Left kidney (tissue), 8 donors: ENCODE data around the gene DEFB131B. TPM values are rescaled to one million over a fixed set of nuclear protein-coding genes. Genes with fewer than 3 reads are reported as not detected.
A peak's percentile ranks its signal among the peaks of the same experiment; 100 is the strongest.
"Not testable (repeated sequence)": the region's sequence is repeated elsewhere in the genome, so short reads cannot be mapped to it uniquely, and the experiment has no call there.

Experiments
- DNase-seq: peaks from one replicate; pipeline ENCODE4 v3.0.0-alpha.2; 2013
- long read RNA-seq, 8 donors: transcript quantifications; one replicate each; lab custom pipeline, GENCODE V29; 2026
- polyA plus RNA-seq: library from polyadenylated mRNA; unstranded; fragments of 120-200 nt; gene quantifications from one replicate; pipeline ENCODE4 v1.2.1, GENCODE V29; 2013; ENCODE audit not compliant: insufficient read length

DEFB131B gene
- polyA plus RNA-seq, result 1.4 TPM
- long read RNA-seq, donor 1, result 0 reads
- long read RNA-seq, donor 2, result 0 reads
- long read RNA-seq, donor 3, result 0 reads
- long read RNA-seq, donor 4, result 0 reads
- long read RNA-seq, donor 5, result 0 reads
- long read RNA-seq, donor 6, result 0 reads
- long read RNA-seq, donor 7, result 0 reads
- long read RNA-seq, donor 8, result 0 reads

GRCh38 chr11:71878059-71878458, at the start of gene DEFB131B:
TSS of gene DEFB131B (plus strand) at chr11:71878453. CDS start at chr11:71878453, 0 bp downstream.
- not testable (repeated sequence) for DNase-seq

- not testable (repeated sequence) for DNase-seq
Observed at GRCh38 chr11:71829247-71829646, 49.0 kb upstream of the DEFB131B start.

- DNase-seq, result not testable (repeated sequence)
Observed at GRCh38 chr11:71829686-71830085, 48.6 kb upstream of the DEFB131B start.

- not testable (repeated sequence) for DNase-seq
Observed at GRCh38 chr11:71832811-71833210, 45.4 kb upstream of the DEFB131B start, which contains the start of gene DEFB108B. TSS of gene DEFB108B (plus strand) at chr11:71833200. CDS start at chr11:71833200, 0 bp downstream.

- not testable (repeated sequence) for DNase-seq
Observed at GRCh38 chr11:71842720-71843119, 35.5 kb upstream of the DEFB131B start.

- DNase-seq, result not testable (repeated sequence)
Observed at GRCh38 chr11:71843355-71843754, 34.9 kb upstream of the DEFB131B start.

GRCh38 chr11:71843858-71844257, 34.4 kb upstream of the DEFB131B start:
- no peak for DNase-seq

GRCh38 chr11:71853895-71854294, 24.4 kb upstream of the DEFB131B start:
- not testable (repeated sequence) for DNase-seq

- not testable (repeated sequence) for DNase-seq
Observed at GRCh38 chr11:71855880-71856279, 22.4 kb upstream of the DEFB131B start.

- DNase-seq, result not testable (repeated sequence)
Observed at GRCh38 chr11:71860835-71861234, 17.4 kb upstream of the DEFB131B start.

GRCh38 chr11:71863978-71864627, 14.2 kb upstream of the DEFB131B start:
- peak; percentile 44 for DNase-seq

GRCh38 chr11:71867209-71867608, 11.0 kb upstream of the DEFB131B start:
- not testable (repeated sequence) for DNase-seq

GRCh38 chr11:71869931-71870330, 8.3 kb upstream of the DEFB131B start:
- DNase-seq, result not testable (repeated sequence)

GRCh38 chr11:71870661-71871060, 7.6 kb upstream of the DEFB131B start:
- not testable (repeated sequence) for DNase-seq

GRCh38 chr11:71876262-71876661, 2.0 kb upstream of the DEFB131B start:
- not testable (repeated sequence) for DNase-seq

GRCh38 chr11:71885806-71886205, 7.6 kb downstream of the DEFB131B start:
- DNase-seq, result not testable (repeated sequence)

GRCh38 chr11:71888335-71889010, 10.2 kb downstream of the DEFB131B start:
- DNase-seq, result peak; percentile 2

GRCh38 chr11:71889181-71889872, 11.1 kb downstream of the DEFB131B start:
- DNase-seq, result not testable (repeated sequence)

- no peak for DNase-seq
Observed at GRCh38 chr11:71895961-71896360, 17.7 kb downstream of the DEFB131B start.

GRCh38 chr11:71901137-71901536, 22.9 kb downstream of the DEFB131B start:
- DNase-seq, result not testable (repeated sequence)

- no peak for DNase-seq
Observed at GRCh38 chr11:71908218-71908617, 30.0 kb downstream of the DEFB131B start.

GRCh38 chr11:71910775-71911174, 32.5 kb downstream of the DEFB131B start:
- DNase-seq, result not testable (repeated sequence)
